GM18519 (cell line): ENCODE measurements around the gene SMIM44.

Source experiments
- ATAC-seq: cut with Tn5 transposase; IDR thresholded peaks from one replicate; pipeline ENCODE4 v1.9.1; 2021; ENCODE audit warnings: mild to moderate bottlenecking, moderate library complexity; ENCODE audit not compliant: unreplicated experiment, low FRiP score

Gene SMIM44

DNA sequence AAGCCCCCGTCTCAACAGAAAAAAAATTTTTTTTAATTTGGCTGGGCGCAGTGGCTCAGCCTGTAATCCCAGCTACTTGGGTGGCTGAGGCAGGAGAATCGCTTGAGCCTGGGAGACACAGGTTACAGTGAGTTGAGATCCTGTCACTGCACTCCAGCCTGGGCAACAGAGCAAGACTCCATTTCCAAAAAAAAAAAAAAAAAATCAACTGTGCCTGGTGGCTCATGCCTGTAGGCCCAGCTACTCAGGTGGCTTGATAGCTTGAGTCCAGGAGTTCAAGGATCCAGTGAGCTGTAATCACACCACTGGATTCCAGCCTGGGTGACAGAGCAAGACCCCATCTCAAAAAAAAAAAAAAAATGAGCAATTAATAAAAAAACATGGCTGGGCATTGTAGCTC is 18.5 kb upstream of the SMIM44 start:
- no peak for ATAC-seq

DNA sequence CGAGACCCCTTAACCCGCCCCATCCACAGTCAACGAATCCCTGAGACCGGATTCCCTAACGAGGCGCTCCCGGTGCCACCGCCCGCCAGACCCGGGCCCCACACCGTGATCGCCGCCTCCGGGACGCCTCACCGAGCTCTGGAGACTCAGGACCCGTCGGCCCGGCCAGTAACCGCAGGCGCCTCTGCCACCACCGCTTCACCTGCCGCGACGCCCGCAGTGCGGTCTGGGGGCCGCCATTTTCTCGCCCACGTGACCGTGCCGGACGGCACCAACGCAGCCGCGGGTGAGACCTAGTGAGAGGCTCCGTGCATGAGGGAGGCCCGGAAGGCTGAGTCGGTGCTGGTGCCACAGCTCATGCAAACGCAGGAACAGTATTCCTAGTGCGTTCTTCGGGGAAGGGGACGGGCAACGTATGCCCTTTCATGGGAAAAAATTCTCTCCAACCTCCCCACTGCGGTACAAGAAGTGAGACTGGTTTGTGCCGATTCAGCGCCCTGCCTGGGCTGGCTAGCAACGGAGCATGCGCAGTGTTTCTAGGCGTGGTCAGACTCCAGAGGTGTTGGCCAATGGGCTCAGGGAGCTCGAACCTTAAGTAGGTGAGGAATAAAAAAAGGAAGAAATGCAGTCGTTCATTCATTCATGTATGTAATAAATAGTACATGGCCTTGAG is 17.3 kb upstream of the SMIM44 start, which contains the start of gene DOHH:
Gene DOHH (minus strand): TSS at position 246 of the 673 bp plus-strand sequence. CDS start 3,860 bp downstream, outside the sequence.
- ATAC-seq, result peak; percentile 65

DNA sequence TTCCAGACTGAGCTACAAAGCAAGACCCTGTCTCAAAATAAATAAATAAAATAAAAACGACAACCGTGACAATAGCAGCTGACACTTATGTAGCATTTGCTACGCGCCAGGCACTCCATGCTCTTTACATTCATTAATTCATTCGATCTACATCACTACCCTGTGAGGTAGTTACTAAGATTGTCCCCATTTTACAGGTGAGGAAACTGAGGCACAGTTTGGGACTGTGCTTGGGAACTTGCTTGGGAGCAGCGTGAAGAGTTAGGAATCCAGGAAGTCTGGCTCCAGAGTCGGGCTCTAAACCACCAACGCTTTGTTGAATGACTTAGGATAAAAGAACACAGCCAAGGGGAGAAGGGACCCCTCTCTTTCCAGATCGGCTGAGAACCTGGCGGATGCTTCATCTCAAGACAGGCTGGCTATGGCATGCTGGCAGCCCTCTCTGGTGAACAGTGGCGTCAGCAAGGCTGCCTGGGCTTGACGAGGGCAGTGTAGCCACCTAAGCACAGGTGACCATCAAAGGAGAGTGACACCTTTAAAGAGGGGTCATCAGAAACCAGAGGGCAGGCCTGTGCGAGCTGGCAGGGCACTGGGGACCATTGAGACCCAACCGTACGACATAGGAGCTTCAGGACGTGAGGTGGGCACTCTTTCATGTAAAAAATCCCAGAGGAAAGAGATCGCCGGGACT is 16.6 kb upstream of the SMIM44 start:
- ATAC-seq, result no peak

DNA sequence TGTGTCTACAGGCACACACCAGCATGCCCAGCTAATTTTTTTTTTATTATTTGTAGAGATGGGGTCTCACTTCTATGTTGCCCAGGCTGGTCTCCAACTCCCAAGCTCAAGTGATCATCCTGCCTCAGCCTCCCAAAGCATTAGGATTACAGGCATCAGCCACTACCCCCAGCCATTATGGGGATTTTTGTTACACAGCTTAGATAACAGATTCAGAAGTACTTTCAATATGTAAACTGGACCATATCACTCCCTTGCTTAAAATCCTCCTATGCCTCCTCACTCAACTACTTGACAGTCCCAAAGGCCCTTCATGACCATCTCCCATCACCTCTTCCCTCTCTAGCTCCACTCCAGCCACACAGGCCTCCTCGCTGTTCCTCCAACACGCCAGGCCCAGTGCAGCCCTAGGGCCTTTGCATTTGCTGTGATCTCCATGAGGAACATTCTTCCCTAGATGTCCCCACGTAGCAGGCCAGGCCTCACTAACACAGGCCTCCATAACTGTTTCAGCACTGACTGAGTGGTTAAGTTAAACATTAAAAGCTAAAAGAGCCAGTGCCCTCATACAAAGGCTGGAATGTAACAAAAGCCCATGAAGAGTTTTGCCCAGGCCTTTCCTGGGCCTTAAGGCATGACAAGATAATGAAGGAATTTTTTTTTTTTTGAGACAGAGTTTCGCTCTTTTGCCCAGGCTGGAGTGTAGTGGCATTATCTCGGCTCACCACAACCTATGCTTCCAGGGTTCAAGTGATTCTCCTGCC is 14.7 kb upstream of the SMIM44 start:
- no peak for ATAC-seq

DNA sequence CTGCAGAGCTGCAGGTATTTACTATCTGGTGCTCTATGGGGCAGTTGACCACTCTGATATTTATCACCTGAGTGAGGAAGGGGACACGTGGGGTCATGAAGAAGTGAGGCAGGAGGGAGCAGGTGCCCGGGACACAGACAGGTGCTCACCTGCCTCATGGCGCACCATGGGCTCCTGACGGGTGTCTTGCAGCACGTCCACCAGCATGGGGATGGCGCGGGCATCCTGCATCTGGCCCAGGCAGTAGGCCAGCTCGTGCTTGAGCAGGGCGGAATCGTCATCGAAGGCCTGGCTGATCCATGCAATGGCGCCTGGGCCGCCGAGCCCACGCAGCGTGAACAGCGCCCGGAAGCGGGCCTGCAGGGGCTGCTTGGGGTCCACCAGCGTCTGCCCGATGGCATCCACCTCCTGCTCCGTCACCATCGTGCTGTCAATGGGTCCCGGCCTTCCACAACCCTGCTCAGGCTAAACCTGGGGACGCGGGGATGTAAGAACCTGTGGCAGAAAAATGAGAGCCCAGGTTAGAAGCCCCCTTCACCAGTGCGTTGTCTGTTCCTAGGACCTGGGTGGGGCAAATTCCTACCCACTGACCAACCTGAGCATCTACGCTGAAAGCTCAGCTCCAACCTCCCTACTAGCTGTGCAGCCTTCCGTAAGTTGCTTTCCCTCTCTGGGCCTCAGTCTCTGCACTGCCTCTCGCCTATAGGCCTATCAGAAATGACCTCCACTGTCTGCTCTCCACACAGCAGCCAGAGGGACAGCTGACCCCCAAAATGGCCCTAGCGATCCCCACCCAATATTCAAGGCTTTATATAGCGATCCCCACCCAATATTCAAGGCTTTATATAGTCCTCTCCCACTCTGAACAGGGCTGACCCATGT is 13.4 kb upstream of the SMIM44 start:
- no peak for ATAC-seq

DNA sequence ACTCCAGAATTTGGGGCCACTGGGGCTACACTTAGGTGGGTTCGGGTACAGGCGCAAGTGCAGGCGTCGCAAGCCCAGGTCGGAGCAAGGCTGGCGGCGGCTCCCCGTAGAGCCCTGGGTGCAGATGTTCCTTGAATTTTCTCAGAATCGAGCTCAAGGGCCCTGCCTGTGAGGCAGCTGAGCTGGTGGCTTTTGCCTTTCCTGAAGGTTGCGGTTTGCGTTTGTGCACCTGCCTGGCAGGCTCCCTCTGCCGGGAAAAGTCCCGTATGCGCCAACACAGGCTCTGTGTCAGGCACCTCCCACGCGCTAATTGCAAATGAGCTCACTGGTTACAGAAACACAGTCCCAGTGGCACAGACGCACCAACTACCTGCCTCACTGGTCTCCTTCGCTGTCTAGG is 11.3 kb upstream of the SMIM44 start:
- no peak for ATAC-seq

DNA sequence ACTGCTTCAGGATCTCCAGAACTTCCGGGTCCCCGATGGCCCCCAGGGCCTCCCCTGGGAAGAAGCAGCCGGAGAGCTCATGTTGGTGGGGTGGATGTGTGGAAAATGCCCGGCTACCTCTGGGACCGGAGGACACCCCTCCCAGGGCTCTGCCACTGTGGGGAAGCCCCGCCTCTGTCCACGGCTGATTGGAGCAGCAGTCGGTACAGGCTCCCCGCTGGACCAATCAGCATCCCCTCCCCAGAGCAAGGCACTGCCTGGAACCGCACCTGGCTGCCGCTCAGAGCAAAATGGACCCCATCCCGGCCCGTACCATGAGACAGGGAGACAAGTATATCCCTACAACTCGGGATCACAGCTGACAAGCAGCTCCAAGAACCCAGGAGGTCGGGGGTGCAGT is 10.8 kb upstream of the SMIM44 start:
- no peak for ATAC-seq

DNA sequence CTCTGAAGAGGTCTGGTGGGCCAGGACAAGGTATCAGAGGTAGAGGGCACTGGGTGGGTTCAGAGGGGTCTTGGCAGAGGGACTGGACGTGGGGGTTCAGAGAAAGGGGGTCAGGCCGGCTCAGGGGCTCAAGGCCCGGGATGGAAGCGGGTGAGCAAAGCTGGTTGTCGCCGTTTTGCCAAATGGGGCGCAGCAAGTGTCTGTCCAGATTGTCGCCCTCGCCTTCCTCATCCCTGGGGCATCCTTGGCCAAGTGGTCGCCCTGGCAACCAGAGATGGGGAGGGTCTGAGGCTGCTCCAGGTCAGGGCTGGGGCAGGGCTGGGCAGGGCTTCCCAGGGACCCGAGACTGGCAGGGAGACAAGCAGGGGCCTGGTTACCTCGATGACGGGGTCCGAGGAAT is 10.4 kb upstream of the SMIM44 start:
- no peak for ATAC-seq

DNA sequence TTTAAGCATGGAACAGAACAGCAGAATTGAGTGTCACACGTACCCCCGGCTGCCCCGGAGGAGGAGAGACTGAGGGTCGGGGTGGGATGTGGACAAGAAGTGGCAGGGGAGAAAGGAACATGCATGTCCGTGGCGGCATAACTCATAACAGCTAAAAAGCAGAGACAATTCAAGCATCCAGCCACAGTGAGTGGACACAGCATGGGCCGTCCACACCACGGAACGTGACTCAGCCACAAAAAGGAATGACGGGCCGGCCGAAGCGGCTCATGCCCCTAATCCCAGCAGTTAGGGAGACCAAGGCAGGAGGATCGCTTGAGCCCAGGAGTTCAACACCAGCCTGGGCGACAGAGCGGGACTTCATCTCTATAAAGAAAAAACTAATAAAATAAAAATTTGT is 9.7 kb upstream of the SMIM44 start:
- no peak for ATAC-seq

DNA sequence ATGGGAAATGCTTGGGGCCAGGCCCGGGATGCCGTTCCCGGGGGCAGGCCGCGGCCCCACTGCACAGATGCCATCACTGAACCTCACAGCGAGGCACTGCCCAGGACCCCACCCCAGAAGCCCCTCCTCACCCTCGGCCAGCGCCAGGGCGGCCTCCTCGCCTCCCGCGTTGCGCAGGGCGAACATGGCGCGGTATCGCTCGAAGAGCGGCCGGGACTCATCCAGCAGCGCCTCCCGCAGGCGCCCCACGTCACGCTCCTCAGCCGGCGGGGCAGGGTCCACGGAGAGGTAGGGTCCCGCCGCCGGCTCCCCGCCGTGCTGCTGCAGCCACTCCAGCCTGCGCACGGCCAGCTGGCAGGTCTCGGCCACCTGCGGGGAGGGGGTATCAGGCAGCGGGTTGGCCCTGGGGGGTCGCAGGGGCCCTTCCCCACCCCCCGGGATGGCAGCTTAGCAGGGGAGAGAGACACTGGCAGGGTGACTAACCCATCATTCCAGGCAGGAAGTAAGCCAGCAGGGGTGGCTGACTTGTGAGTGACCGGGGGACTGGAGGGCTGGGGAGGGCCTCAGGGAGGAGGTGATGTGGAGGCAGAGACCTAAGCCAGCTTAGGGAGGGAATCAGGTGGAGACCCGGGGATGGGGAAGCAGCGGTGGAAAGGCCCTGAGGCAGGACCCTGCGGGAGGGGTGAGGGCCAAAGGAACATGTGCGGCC is 9.0 kb upstream of the SMIM44 start:
- ATAC-seq, result no peak

DNA sequence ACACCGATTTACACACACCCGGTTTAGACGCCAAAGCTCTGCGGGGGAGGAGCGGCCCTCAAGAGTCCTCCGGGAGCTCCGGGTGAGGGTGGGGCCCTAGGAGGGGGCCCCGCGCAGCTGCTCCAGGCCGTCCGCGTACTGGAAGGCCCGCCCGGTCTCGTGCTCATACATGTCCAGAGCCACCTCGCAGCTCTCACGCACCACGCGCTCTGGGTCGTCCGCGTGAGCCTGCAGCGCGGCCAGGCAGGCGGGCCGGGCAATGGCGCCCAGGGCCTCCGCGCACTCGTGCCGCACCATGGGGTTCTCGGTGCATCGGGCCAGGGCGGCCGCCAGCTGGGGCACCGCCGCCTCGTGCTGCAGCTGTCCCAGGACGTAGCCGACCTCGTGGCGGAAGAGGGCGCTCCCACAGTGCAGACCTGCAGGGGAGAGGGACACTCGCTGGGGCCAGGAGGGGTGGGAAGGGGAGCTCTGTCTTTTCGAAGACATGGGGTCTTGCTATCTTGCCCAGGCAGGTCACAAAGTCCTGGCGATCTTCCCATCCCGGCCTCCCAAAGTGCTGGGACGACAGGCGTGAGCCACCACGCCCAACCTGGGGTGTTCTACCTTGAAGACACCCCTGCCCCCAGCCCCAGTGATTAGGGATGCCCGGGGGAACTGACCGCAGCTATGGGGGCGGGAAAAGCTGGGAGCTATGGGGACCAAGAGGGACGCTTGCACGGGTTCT is 8.3 kb upstream of the SMIM44 start:
- no peak for ATAC-seq

DNA sequence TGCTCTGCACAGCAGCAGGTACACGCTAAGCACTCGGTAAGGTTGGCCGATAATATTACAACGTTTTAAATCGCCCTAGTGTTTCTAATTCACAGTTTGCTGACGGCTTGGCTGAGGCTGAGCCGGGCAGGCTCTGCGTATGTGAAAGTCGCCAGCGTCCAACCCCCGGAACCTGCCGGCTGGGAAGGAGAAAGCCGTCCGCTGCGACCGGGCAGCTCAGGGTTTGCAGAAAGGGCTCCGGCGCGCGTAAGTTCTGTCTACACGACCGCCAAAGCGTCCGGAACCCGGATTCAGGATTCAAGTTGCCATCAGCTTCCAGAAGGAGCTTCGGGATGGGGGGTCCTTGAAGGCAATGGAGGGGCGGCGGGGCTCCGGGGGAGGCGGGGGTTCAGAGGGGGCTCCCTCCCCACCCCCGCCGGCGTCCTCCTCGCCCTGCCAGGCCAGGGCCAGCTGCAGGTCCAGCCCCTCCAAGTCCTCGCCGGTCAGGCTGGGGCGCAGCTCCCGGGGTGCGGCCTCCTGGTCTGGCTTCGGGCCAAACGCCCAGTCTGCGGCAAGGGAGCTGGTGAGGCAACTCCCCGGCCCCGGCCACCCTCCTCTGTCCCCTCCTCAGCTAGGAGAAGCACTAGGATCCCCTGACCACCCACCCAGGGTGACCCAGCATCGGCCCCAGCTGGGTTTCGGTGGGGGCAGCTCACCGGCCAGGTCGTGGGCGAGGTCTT is 575 bp downstream of the SMIM44 start:
- no peak for ATAC-seq

DNA sequence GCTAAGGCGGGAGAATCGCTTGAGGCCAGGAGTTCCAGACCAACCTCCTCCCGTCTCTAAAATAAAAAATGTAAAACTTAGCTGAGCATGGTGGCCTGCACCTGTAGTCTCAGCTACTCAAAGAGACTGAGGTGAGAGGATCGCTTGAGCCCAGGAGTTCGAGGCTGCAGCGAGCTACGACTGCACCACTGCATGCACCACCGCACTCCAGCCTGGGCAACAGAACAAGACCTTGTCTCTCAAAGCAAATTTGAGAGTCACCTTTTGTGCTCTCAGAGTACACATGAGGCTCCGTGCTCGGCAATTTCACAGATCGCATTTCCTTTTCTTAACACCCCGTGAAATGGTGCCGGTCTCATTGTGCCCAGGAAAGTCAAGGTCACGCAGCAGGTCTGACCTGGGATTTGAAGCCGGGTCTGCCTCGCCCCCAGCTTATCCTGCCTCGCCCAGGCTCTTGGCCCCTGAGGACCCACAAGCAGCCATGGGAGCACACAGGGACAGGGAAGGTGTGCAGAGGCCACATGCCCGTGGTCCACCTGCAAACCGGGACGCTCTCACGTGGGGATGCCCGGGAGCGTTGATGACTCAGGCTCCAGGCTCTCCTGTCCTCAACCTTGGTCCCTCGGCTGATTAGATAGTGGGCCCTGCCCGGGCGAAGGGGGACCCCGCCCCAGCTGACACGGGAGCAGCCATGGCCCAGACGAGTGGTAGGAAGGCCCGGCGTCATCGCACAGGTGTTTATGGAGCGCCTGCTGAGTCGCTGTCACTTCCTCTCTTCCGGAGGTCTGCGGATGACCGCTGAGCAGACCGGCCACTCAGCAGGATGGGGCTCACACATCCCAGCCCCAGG is 1.8 kb downstream of the SMIM44 start:
- ATAC-seq, result no peak

DNA sequence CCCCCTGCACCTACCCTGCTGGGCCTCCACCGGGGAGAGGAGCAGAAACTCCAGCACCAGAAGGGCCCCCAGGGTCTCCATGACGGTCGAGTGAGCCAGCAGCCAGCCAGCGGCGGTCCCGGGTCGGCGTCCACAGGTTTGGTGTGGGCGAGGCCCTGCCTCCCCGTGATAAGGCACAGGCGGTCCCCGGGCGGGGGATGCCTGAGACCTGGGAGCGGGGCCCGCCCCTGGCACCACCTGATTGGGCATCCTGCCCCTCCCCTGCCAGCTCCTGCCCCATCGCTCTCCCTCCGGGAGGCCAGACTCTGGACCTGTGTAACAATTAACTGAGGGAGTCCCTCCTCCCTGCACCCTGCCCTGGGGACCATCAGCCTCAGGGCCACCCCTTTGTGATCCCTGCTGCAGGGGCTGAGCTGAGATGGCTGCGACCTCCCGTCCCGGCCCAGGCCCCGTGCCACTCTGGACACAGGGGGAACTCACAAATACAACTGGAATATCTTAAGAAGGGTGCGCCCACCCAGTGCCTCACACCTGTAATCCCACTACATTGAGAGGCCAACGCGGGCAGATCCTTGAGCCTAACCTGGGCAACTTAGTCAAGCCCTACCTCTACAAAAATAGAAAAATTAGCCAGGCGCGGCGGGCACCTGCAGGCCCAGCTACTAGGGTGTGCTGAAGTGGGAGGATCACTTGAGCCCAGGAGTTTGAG is 2.7 kb downstream of the SMIM44 start, which contains the start of gene SMIM24:
Gene SMIM24 (minus strand): TSS at position 143 of the 709 bp plus-strand sequence. CDS start 62 bp downstream, at position 81.
- no peak for ATAC-seq

DNA sequence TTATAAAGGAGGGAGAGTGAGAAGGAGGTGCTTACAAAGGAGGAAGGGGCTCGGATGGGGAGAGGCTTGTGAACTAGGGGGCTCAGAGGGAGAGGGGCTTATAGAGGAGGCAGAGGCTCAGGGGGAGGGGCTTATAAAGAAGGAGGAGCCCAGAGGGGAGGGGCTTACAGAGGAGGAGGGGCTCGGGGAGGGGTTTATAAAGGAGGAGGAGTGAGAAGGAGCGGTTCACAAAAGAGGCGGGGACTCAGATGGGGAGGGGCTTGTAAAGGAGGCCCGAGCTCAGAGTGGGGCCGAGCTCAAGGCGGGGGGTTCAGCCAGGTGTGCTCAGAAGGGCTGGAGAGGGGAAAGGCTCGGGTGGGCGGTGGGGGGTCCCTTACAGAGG is 3.4 kb downstream of the SMIM44 start:
- ATAC-seq, result no peak

DNA sequence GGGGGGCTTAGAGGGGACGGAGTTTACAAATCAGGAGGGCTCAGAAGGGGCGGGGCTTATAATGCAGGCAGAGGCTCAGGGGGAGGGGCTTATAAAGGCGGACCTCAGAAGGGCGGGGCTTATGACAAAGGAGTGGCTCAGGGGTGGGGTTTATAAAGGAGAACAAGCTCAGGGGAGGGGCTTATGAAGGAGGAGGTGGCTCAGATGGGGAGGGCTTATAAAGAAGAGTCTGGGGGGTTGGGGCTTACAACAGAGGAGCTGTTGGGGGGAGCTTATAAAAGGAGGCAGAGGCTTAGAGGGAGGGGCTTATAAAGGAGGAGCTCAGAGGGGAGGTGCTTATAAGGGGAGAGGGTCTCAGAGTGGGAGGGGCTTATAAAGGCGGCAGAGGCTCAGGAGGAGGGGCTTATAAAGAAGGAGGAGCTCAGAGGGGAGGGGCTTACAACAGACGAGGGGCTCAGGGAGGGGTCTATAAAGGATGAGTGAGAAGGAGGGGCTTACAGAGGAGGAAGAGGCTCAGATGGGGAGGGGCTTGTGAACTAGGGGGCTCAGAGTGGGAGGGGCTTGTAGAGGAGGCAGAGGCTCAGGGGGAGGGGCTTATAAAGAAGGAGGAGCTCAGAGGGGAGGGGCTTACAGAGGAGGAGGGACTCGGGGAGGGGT is 3.9 kb downstream of the SMIM44 start:
- ATAC-seq, result no peak
